B cell (primary cell): ENCODE data around the gene TMPRSS13. TPM values are rescaled to one million over a fixed set of nuclear protein-coding genes. Genes with fewer than 3 reads are reported as not detected.

Experiments
- ATAC-seq: fragments of 200-7000 bp; cut with Tn5 transposase; one replicate; pipeline ENCODE4 v1.10.0; 2021; ENCODE audit warnings: low read depth, mild to moderate bottlenecking, moderate number of reproducible peaks, moderate library complexity
- CTCF ChIA-PET: fragments of 350-600 bp; sonication (Branson Sonifier 250); formaldehyde crosslinking; loops from one replicate; lab custom pipeline; 2021; ENCODE audit warnings: antibody characterized with exemption, inconsistent platforms; lab: Charles Lee
- POLR2A ChIA-PET: fragments of 350-600 bp; sonication (Branson Sonifier 250); formaldehyde crosslinking; loops from one replicate; lab custom pipeline; 2021; ENCODE audit warnings: antibody characterized with exemption; lab: Charles Lee
- DNase-seq: peaks from one replicate; pipeline ENCODE4 v3.0.0; 2013
- H2AFZ ChIP-seq: 2 replicates; pipeline ENCODE4 v1.6.1; 2012; ENCODE audit warnings: mild to moderate bottlenecking, low read depth, low read length; ENCODE audit not compliant: insufficient read depth, poor library complexity, severe bottlenecking
- H3K27ac ChIP-seq, 2 donors: 1 replicate in 1 of 2; 2 replicates in 1 of 2; pipeline ENCODE4 v1.5.1; 2012 to 2013; ENCODE audit warnings: low read length in 2 of 2, mild to moderate bottlenecking in 2 of 2, moderate library complexity in 1 of 2
- H3K27me3 ChIP-seq, 4 experiments: fragments of 200-600 bp in 1 of 4; sonication (generic) in 1 of 4; replicated peaks in 1 of 4; 1 replicate in 2 of 4; 2 replicates in 2 of 4; pipeline versions ENCODE4 v1.6.1 to v1.7.0; 2013 to 2016; ENCODE audit warnings: low read length in 3 of 4, mild to moderate bottlenecking in 2 of 4, mixed read lengths in 1 of 4, moderate library complexity in 1 of 4; ENCODE audit not compliant: insufficient read depth in 4 of 4, control insufficient read depth in 3 of 4; ENCODE audit errors: control extremely low read depth in 1 of 4
- H3K36me3 ChIP-seq, 2 experiments: replicated peaks in 1 of 2; 1 replicate in 1 of 2; 2 replicates in 1 of 2; pipeline versions ENCODE4 v1.6.1 to v1.7.1; 2013; ENCODE audit warnings: low read length in 1 of 2; ENCODE audit not compliant: insufficient read depth in 2 of 2, control insufficient read depth in 1 of 2; ENCODE audit errors: control extremely low read depth in 1 of 2, extremely low read depth in 1 of 2
- H3K4me1 ChIP-seq, 2 donors: fragments of 200-600 bp in 1 of 2; sonication (generic) in 1 of 2; 1 replicate in 1 of 2; 2 replicates in 1 of 2; pipeline versions ENCODE4 v1.5.1 to v1.6.1; 2013 to 2017; ENCODE audit warnings: low read length in 2 of 2; ENCODE audit not compliant: control insufficient read depth in 2 of 2, insufficient read depth in 2 of 2
- H3K4me2 ChIP-seq: replicated peaks from 2 replicates; pipeline ENCODE3; 2012; ENCODE audit warnings: mild to moderate bottlenecking, low read depth, low read length; ENCODE audit not compliant: poor library complexity, severe bottlenecking
- H3K4me3 ChIP-seq, 5 experiments: fragments of 200-600 bp in 1 of 5; sonication (generic) in 1 of 5; 1 replicate in 3 of 5; 2 replicates in 2 of 5; pipeline versions ENCODE4 v1.5.1 to v1.7.0; 2011 to 2016; ENCODE audit warnings: low read length in 4 of 5, mild to moderate bottlenecking in 4 of 5, low read depth in 2 of 5, control low read depth in 1 of 5, moderate library complexity in 1 of 5; ENCODE audit not compliant: insufficient read depth in 1 of 5; ENCODE audit errors: control extremely low read depth in 1 of 5, extremely low read depth in 1 of 5
- H3K79me2 ChIP-seq: fragments of 200-600 bp; sonication (generic); one replicate; pipeline ENCODE4 v1.6.0; 2016; ENCODE audit warnings: low read length; ENCODE audit not compliant: control insufficient read depth, insufficient read depth
- H3K9ac ChIP-seq: fragments of 200-600 bp; sonication (generic); 2 replicates; pipeline ENCODE4 v1.6.1; 2017; ENCODE audit warnings: mild to moderate bottlenecking, low read length, moderate library complexity
- H3K9me3 ChIP-seq, 3 donors: one replicate each; pipeline versions ENCODE4 v1.6.1 to v1.7.1; 2013; ENCODE audit warnings: low read length in 2 of 3; ENCODE audit not compliant: control insufficient read depth in 2 of 3, insufficient read depth in 1 of 3; ENCODE audit errors: control extremely low read depth in 1 of 3
- H4K20me1 ChIP-seq: 2 replicates; pipeline ENCODE4 v1.6.0; 2012; ENCODE audit warnings: mild to moderate bottlenecking, low read length; ENCODE audit not compliant: insufficient read depth, control insufficient read depth, poor library complexity, severe bottlenecking
- H3K27ac Mint-ChIP-seq: one replicate; pipeline ENCODE4 v1.8.0; 2021; ENCODE audit warnings: mixed read lengths
- H3K27me3 Mint-ChIP-seq: one replicate; pipeline ENCODE4 v1.8.0; 2021; ENCODE audit warnings: mixed read lengths
- H3K4me1 Mint-ChIP-seq: one replicate; pipeline ENCODE4 v1.8.0; 2021; ENCODE audit warnings: mixed read lengths
- H3K4me3 Mint-ChIP-seq: one replicate; pipeline ENCODE4 v1.8.0; 2021; ENCODE audit warnings: mixed read lengths
- H3K9me3 Mint-ChIP-seq: one replicate; pipeline ENCODE4 v1.8.0; 2022; ENCODE audit warnings: mixed read lengths; ENCODE audit not compliant: insufficient read depth
- CTCF ChIP-seq: fragments of 200-600 bp; IDR thresholded peaks from one replicate; pipeline ENCODE4 v1.8.0; 2022; ENCODE audit warnings: antibody characterized with exemption, mild to moderate bottlenecking
- EZH2 ChIP-seq: IDR thresholded peaks from 2 replicates; pipeline ENCODE4 v1.6.1; 2012; ENCODE audit warnings: borderline replicate concordance, low read depth, mild to moderate bottlenecking, moderate library complexity, low read length; ENCODE audit not compliant: insufficient read depth, poor library complexity, severe bottlenecking
- WGBS: methylation state at CpG from one replicate; pipeline ENCODE4 v1.1.5; 2013; ENCODE audit warnings: missing lambda C conversion rate; ENCODE audit not compliant: insufficient coverage; 5-methylcytosine and 5-hydroxymethylcytosine counted together
- intact Hi-C: fragments of 100-400 bp; cut with micrococcal nuclease; formaldehyde crosslinking; loops from one replicate; pipeline ENCODE4 v1.10.0; 2022
- polyA plus RNA-seq: library from polyadenylated mRNA; depleted of rRNA; stranded (reverse); fragments of >200 nt; gene quantifications from 2 replicates; pipeline ENCODE4 v1.2.3, GENCODE V29; 2012
- total RNA-seq, 2 donors: library from RNA; stranded (reverse); fragments of 120-200 nt in 1 of 2; gene quantifications; 1 replicate in 1 of 2; 2 replicates in 1 of 2; pipeline versions ENCODE4 v1.2.3 to v1.2.4, GENCODE V29; 2013 to 2022

Gene TMPRSS13
- total and polyA plus RNA-seq, 2 donors (not counting 1 experiment from before 2014, with no cell fraction given), result 2.4 to 8.0 TPM

- ChIA-PET CTCF (interaction anchor here (0.5 to 1.7 kb wide), 3 partner anchors 35 to 71 kb away, joined by 3 to 4 read pairs (median 4); no protein-coding TSS in a partner anchor), POLR2A (no interaction called here)
- intact Hi-C loops, result no loop called here
- TF ChIP-seq EZH2, result no peak
- Mint-ChIP-seq H3K27ac (no peak overlapping the region), H3K27me3 (peaks cover 72% of the 10 kb centered on the region), H3K4me3 (peak overlapping the region; percentile 61), H3K4me1 (peaks cover 26% of the 10 kb centered on the region), H3K9me3 (no peaks in the 10 kb centered on the region)
- ATAC-seq (no peak), DNase-seq (no peak)
- Histone ChIP-seq H3K4me2 (peak overlapping the region; percentile 85), H3K79me2 (no peaks in the 10 kb centered on the region), H3K36me3 (no peaks in the 10 kb centered on the region), H3K27me3 (peaks cover 0 to 79% (median 46%) of the 10 kb centered on the region in 4 experiments), H3K4me1 (peaks cover 24 to 38% of the 10 kb centered on the region in 2 donors), H4K20me1 (no peaks in the 10 kb centered on the region), H3K27ac (no peak overlapping the region), H3K4me3 (peak overlapping the region in 1 of 5 experiments; percentile 33), H3K9me3 (peaks cover 0 to 12% (median 0%) of the 10 kb centered on the region in 3 donors), H3K9ac (peak overlapping the region; percentile 50), H2AFZ (no peak overlapping the region)
- 76% methylated on average over 9 of the region's 12 CpGs for WGBS
Measured at GRCh38 chr11:117877120-117877784, 52.0 kb downstream of the TMPRSS13 start.

- H3K27ac Mint-ChIP-seq, result no peak within 1 kb of the TSS
- H3K4me1 Mint-ChIP-seq, result peaks cover 26% of the 10 kb centered on the region
- Histone ChIP-seq H2AFZ (peak within 1 kb of the TSS; percentile 38), H3K9me3 (peaks cover 0 to 12% (median 0%) of the 10 kb centered on the region in 3 donors), H4K20me1 (no peaks in the 10 kb centered on the region), H3K79me2 (no peaks in the 10 kb centered on the region), H3K27ac (no peak within 1 kb of the TSS), H3K4me3 (peak within 1 kb of the TSS in 3 of 5 experiments; percentile 18 to 33 (median 25)), H3K36me3 (no peaks in the 10 kb centered on the region), H3K27me3 (peaks cover 0 to 86% (median 46%) of the 10 kb centered on the region in 4 experiments), H3K4me1 (peaks cover 24 to 38% of the 10 kb centered on the region in 2 donors), H3K4me2 (peak within 1 kb of the TSS; percentile 85), H3K9ac (peak within 1 kb of the TSS; percentile 50)
- H3K27me3 Mint-ChIP-seq, result peaks cover 76% of the 10 kb centered on the region
- DNase-seq (peak; percentile 23), ATAC-seq (no peak)
- H3K4me3 Mint-ChIP-seq, result peak within 1 kb of the TSS; percentile 66
- intact Hi-C loops, result no loop called here
- TF ChIP-seq EZH2 (peak; percentile 58), CTCF (no peak)
- ChIA-PET CTCF (interaction anchor here (0.5 to 1.7 kb wide), 3 partner anchors 24 to 179 kb away, joined by 3 to 5 read pairs (median 3); no protein-coding TSS in a partner anchor), POLR2A (interaction anchor here (0.6 kb wide), 1 partner anchor 34 kb away, joined by 5 read pairs; no protein-coding TSS in a partner anchor)
- H3K9me3 Mint-ChIP-seq, result no peaks in the 10 kb centered on the region
- 1% methylated on average over 51 of the region's 63 CpGs for WGBS
Measured at GRCh38 chr11:117876341-117877119, 52.7 kb downstream of the TMPRSS13 start, which contains the start of gene FXYD6. Gene FXYD6, minus strand, starts transcription at chr11:117876658. Its CDS starts 33,882 bp downstream, at chr11:117842776.
